ENCODE results near the gene COL23A1.

COL23A1 gene

DNA sequence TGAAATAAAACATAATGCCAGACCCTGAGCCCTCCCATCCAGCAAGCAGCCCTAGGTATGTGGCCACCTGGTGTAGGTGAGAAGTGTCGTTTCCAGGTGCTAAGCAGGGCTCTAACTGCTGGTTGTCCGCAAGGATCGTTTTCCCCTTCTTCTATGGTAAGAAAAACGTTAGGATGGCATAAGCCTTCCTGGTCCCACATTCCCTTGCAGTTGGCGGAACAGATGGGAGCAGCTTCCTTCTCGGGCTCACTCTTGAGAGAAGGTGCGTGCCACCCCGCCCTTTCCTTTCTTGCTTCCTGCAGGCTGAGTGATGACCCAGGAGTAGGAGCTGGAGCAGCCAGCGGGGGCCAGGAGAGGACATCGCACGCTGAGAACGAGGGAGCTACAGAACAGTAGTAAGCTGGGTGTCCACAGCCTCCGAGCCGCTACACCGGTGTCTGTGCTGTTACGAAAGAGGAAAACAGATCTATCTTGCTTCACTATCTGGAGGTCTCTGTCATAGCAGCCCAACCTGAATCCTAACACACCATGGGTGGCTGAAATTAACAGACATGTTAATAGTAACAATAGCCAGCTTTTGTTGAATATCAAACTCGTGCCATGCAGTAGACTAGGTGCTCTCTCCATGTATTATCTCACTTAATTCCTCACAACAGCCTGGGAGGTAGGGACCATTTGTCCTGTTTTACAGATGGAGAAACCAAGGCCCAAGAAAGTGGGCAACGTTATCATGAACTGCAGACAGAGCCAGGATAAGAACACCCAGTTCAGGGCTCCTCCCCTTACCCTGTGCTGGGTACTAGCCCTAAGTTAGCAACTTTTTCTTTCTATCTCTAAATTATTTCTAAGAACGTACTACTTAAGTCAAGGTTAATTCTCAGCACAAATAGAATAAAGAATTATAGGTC is 139.8 kb downstream of the COL23A1 start:
- H3K36me3 Mint-ChIP-seq (ENCODE audit: insufficient read depth): no peaks in the 10 kb centered on the region
- no peak overlapping the region for H3K4me3 Mint-ChIP-seq
- H3K4me1 Mint-ChIP-seq (ENCODE audit: low read depth in 2 of 2): no peaks in the 10 kb centered on the region
- no peak overlapping the region for H3K27ac Mint-ChIP-seq
- no peaks in the 10 kb centered on the region for H3K9me3 Mint-ChIP-seq
- DNase-seq (no peak), ATAC-seq (replicated peaks) (no peak)
- peaks cover 22 to 47% of the 10 kb centered on the region in 2 donors for H3K27me3 Mint-ChIP-seq

DNA sequence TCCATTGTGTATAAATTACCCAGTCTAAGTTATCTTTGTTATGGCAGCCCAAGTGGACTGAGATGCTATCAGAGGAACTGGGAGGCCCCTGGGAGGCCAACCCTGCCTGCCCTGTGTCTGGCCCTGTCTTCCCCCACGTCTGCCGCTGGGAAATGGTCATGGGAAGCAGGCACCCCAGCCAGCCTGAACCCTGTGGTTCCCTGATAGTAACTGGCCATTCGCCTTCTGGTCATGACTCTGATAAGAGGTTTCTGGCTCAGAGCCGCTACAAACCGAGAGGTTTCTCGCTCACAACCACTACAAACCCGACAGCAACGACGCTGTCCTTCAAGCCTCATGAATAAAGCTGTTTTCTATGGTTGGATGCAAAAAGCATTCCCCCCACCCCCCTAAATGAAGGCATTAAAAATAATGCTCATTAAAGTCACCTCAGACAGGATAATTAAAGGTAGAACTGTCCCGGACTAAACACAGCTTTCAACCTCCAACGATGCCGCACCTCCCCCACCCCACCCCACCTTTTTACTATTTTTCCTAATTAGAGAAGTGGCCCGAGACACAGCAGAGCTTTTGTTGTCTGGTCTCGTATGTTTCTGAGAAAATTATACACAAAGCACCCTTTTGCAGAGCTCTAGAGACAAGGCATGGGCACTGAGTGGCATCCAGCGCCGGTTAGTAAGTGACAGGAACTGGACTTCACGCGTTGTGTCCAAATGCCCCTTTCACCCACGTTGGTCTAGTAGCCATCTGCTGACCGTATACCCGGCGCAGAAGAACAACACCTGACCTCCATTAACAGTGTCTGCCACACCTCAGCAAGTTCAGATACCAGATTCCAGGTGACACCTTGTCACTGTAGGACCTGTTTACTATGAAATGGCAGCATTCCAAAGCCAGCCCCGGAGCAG is 140.8 kb downstream of the COL23A1 start:
- Mint-ChIP-seq H3K4me3 (no peak overlapping the region), H3K36me3 (ENCODE audit: insufficient read depth) (no peaks in the 10 kb centered on the region), H3K27ac (no peak overlapping the region), H3K9me3 (no peaks in the 10 kb centered on the region), H3K27me3 (peaks cover 27 to 40% of the 10 kb centered on the region in 2 donors), H3K4me1 (ENCODE audit: low read depth in 2 of 2) (no peaks in the 10 kb centered on the region)
- ATAC-seq (replicated peaks): no peak
- no peak for DNase-seq

DNA sequence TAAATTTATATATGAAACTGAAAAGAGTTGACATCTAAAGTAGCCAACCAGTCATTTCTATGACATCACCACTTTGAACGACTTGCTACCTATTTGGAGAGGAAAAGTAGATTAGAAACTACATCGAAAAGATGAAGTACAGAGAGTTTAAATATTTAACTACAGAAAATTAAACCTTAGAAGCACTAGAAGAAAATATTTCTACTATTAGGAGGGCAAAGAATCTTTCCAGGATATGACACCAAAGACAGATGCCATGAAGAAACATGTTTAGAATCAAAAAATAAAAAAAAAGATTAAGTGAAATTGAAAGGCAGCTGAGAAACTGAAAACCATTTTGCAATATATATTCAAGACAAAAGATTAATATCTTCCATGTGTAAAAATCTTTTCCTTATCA is 144.7 kb downstream of the COL23A1 start:
- no peak overlapping the region for H3K4me3 Mint-ChIP-seq
- no peaks in the 10 kb centered on the region for H3K9me3 Mint-ChIP-seq
- H3K4me1 Mint-ChIP-seq (ENCODE audit: low read depth in 2 of 2): no peaks in the 10 kb centered on the region
- no peak overlapping the region for H3K27ac Mint-ChIP-seq
- no peaks in the 10 kb centered on the region for H3K36me3 Mint-ChIP-seq (ENCODE audit: insufficient read depth)
- H3K27me3 Mint-ChIP-seq: peaks cover 30 to 44% of the 10 kb centered on the region in 2 donors
- no peak for DNase-seq
- no peak for ATAC-seq (replicated peaks)

DNA sequence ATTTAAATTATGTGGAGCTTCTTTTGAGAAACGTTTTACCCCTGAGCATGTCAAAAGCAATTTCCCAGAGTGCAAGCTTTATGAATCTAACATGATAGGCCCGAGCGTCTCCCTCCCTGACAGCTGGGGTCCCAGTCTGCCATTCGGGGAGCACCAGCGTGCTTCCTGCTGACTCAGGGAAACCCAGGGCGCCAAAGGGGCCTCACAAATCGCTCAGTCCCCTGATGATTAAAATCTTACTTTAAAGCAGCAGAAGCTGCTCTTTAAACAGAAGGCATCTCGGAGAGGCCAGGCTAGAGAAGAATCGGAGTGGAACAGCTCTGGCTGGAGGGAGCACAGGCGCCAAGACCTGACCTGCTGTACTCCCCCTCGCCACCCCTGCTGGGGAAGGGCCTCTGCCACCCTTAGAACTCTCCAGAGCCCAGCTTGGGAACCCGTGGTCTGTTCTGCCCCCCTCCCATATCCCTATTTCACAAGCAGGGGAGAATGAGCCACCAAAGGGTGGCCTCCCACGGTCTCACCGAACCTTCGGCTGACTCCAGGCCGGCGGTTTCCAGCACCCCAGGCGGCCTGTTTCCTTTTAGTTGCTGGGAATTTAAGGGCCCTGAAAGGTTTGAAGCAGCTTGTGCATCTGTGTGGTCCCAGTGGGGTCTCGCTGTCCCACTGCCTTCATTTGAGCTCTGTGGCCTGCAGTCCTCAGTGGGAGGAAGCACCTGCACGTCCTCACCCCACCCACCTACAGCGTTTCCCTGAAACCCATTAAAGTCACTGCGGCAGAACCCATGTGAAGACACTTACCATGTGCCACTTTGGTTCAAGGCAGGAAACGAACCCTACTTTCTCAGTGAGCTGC is 147.6 kb downstream of the COL23A1 start:
- Mint-ChIP-seq H3K27me3 (peaks cover 17 to 37% of the 10 kb centered on the region in 2 donors), H3K9me3 (no peaks in the 10 kb centered on the region), H3K4me3 (no peak overlapping the region), H3K36me3 (ENCODE audit: insufficient read depth) (no peaks in the 10 kb centered on the region), H3K27ac (no peak overlapping the region), H3K4me1 (ENCODE audit: low read depth in 2 of 2) (peaks cover 0 to 1% of the 10 kb centered on the region in 2 donors)
- DNase-seq (no peak), ATAC-seq (replicated peaks) (no peak)

DNA sequence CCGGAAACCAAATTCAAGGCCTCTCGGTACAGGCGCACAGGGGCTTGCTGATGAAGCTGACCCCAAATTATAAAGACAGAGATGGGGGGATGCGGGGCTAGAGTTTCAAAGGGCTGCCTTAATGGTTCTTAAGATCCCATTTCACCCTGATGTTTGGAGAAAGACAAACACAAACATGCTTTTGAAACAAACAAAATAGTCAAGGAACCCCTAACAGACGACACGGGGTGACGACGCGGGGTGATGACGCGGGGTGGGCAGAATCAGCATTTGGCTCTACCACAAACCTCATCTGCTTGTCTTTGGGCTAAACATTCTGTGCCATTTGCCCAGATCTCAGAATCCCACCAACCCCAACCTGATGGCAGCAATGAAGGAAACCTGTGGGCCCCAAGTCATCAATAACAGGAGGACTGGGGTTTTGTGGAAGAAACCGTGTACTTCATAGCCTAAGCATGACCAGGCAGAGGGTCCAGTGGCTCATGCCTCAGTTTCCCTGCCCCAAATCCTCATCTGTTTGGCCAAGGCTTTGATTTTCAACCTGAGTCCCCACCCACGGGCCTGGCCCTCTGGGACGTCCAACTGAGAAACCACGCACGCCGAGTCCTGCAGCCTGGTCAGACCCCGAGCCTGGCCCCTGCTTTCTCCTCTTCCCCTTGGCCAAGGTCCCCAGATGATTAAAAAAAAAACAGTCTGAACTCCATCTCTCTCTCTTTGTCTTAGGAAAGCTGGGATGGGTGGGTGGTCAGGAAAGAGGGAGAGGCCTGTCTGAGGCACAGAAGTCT is 148.5 kb downstream of the COL23A1 start:
- H3K27me3 Mint-ChIP-seq: peaks cover 13 to 34% of the 10 kb centered on the region in 2 donors
- no peaks in the 10 kb centered on the region for H3K9me3 Mint-ChIP-seq
- H3K4me1 Mint-ChIP-seq (ENCODE audit: low read depth in 2 of 2): peaks cover 0 to 1% of the 10 kb centered on the region in 2 donors
- H3K4me3 Mint-ChIP-seq: no peak overlapping the region
- no peak for ATAC-seq (replicated peaks)
- no peaks in the 10 kb centered on the region for H3K36me3 Mint-ChIP-seq (ENCODE audit: insufficient read depth)
- no peak for DNase-seq
- no peak overlapping the region for H3K27ac Mint-ChIP-seq

DNA sequence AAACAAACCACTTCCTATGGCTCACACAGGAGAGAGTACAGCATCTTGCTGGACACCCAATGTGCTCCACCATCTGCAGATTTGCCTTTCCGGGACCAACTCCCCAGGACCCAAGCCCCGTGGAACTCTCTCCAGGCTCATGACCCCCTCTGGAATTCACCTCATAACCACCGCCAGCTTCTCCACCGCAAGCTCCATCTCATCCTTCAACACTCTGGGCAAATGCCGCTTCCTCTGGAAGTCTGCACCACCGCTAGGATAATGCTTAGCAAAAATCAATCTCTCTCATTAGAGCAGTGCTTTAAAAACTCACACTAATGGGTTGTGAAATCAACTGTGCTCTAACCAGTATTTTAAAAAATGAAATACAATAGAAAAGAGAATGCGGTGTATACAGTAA is 150.0 kb downstream of the COL23A1 start:
- DNase-seq (no peak), ATAC-seq (replicated peaks) (no peak)
- Mint-ChIP-seq H3K27me3 (peaks cover 18 to 47% of the 10 kb centered on the region in 2 donors), H3K4me3 (no peak overlapping the region), H3K4me1 (ENCODE audit: low read depth in 2 of 2) (peaks cover 0 to 1% of the 10 kb centered on the region in 2 donors), H3K27ac (no peak overlapping the region), H3K36me3 (ENCODE audit: insufficient read depth) (no peaks in the 10 kb centered on the region), H3K9me3 (no peaks in the 10 kb centered on the region)

DNA sequence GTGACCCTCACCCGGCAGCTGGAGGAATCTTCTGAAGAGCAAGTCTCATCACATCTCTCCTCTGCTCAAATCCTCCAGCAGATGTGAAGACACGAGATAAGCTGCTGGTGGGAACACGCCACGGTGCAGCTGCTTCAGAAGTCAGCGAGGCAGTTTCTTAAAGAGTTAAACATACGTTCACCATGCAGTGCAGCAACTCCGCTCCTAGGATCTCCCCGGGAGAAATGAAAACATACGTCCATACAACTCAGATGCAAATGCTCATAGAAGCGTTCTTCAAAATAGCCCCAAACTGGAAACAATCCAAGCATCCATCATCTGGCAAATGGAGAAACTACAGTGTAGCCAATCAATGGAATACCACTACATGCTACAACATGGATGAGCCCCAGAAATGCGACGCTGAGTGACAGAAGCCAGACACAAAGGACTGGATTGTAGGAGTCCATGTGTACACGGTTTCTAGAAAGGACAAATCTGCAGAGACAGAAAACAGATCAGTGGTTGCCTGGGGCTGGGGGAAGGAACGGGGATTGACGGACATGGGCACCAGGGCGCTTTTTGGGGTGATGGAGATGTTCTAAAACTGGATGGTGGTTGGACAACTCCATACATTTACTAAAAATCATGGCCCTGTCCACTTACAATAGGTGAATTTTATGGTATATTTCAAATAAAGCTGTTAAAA is 150.6 kb downstream of the COL23A1 start:
- Mint-ChIP-seq H3K4me1 (ENCODE audit: low read depth in 2 of 2) (peaks cover 0 to 1% of the 10 kb centered on the region in 2 donors), H3K36me3 (ENCODE audit: insufficient read depth) (no peaks in the 10 kb centered on the region), H3K4me3 (no peak overlapping the region), H3K27ac (no peak overlapping the region), H3K27me3 (peaks cover 18 to 51% of the 10 kb centered on the region in 2 donors), H3K9me3 (no peaks in the 10 kb centered on the region)
- DNase-seq (no peak), ATAC-seq (replicated peaks) (no peak)

DNA sequence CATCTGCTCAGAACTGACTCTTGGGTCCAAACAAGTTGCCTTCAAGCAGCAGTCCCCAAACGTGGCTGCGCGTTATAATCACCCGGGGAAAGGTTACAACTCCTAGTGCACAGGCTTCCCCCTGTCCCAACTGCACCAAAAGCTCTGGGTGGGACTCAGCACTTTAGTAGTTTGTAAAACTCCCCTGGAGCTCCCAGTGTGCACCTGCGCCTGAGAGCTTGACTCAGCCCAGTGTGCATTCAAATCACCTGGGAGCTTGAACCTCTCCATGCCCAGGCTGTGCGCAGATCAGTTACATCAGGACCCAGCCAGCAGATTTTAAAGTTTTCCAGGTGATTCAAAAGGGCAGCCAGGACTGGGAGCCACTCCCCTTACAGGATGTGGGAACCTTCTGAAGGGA is 151.4 kb downstream of the COL23A1 start:
- H3K27ac Mint-ChIP-seq: no peak overlapping the region
- no peak for DNase-seq

DNA sequence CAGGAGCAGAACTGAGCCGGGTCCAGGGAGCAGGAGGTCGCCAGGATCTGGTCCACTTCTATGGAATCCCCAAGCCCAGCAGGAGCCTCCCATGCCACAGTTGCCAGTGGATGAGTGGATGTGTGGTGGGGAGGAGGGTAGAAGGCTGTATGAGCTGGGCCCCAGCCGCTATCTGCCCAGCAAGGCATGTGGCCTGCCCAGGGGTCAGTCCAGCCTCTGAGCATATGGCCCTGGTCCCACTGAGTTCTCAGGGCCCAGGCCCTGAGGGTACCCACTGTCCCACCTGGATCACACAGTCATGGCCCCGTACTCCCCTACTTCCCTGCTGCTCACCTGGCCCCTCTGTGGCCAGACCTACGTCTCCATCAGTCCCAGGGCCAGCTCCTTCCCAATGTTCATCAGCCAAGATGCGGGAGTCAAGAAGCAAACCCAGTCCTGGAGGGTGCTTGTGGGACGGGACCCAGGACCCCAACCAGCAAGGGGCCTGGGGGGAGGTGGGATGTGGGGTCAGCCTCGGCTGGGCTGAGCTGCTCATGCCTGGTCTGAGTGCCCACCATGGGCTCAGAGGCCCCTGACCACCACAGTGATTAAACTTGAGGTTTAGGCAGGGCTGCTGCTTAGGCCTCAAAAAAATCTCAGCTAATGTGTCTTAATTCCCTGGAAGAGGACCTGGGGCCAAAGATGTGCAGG is 152.7 kb downstream of the COL23A1 start:
- H3K4me3 Mint-ChIP-seq: no peak overlapping the region
- DNase-seq (no peak), ATAC-seq (replicated peaks) (no peak)
- H3K27ac Mint-ChIP-seq: peak overlapping the region in 1 of 2 donors; percentile 65
- H3K9me3 Mint-ChIP-seq: no peaks in the 10 kb centered on the region
- peaks cover 30 to 57% of the 10 kb centered on the region in 2 donors for H3K27me3 Mint-ChIP-seq
- H3K4me1 Mint-ChIP-seq (ENCODE audit: low read depth in 2 of 2): peaks cover 0 to 1% of the 10 kb centered on the region in 2 donors
- no peaks in the 10 kb centered on the region for H3K36me3 Mint-ChIP-seq (ENCODE audit: insufficient read depth)

More for the DNA sequence above, 151.4 kb downstream of the COL23A1 start:
- H3K4me3 Mint-ChIP-seq: no peak overlapping the region
- no peak for ATAC-seq (replicated peaks)
- no peaks in the 10 kb centered on the region for H3K9me3 Mint-ChIP-seq
- H3K4me1 Mint-ChIP-seq (ENCODE audit: low read depth in 2 of 2): peaks cover 0 to 1% of the 10 kb centered on the region in 2 donors
- H3K27me3 Mint-ChIP-seq: peaks cover 20 to 53% of the 10 kb centered on the region in 2 donors
- no peaks in the 10 kb centered on the region for H3K36me3 Mint-ChIP-seq (ENCODE audit: insufficient read depth)

DNA sequence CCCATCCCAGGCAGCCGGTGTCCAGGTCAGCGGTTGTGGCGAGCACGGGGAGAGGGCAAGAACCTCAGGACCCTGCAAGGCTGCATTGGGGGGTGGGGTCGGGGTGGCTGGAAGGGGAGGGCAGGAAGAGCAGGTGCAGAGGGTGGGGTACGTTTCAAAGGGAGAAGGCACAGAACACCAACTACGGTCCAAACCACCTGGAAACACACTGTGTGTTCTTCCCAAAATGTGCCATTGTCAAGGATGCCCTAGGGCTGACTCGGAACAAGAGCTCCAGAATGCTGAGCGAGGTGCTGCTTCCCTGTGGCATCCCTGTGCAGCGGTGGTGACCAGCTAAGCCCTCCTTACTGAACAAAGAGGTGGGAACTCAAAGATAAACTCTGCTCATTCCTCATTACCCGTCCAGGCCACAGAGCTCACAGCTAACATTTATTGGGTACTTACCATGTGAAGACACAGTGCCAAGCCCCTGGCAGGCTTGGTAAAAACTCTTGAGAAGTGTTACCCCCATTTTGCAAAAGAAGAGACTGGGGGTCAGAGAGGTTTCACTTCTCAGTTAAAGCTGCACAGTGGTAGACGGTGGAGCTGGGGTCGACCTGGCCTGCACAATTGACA is 153.8 kb downstream of the COL23A1 start:
- no peak for DNase-seq
- Mint-ChIP-seq H3K9me3 (no peaks in the 10 kb centered on the region), H3K36me3 (ENCODE audit: insufficient read depth) (no peaks in the 10 kb centered on the region), H3K4me1 (ENCODE audit: low read depth in 2 of 2) (peaks cover 0 to 1% of the 10 kb centered on the region in 2 donors), H3K27me3 (peaks cover 33 to 67% of the 10 kb centered on the region in 2 donors), H3K4me3 (no peak overlapping the region), H3K27ac (no peak overlapping the region)
- no peak for ATAC-seq (replicated peaks)

All from effector memory CD8-positive, alpha-beta T cell (primary cell).